Measurements from ENCODE around the gene TMEM266.

Gene TMEM266

GRCh38 chr15:76235186-76235826 lies 175.5 kb downstream of the TMEM266 start:
- DNase-seq (ENCODE audit: low read depth, low spot score): no peak

- no peak for DNase-seq (ENCODE audit: low read depth, low spot score)
Measured at GRCh38 chr15:76236350-76236749, 176.6 kb downstream of the TMEM266 start.

- no peak for DNase-seq (ENCODE audit: low read depth, low spot score)
Measured at GRCh38 chr15:76239786-76240185, 180.0 kb downstream of the TMEM266 start.

GRCh38 chr15:76245072-76245610 lies 185.4 kb downstream of the TMEM266 start:
- DNase-seq (ENCODE audit: low read depth, low spot score): no peak

GRCh38 chr15:76251717-76252116 lies 191.9 kb downstream of the TMEM266 start:
- DNase-seq (ENCODE audit: low read depth, low spot score): no peak

- no peak for DNase-seq (ENCODE audit: low read depth, low spot score)
Measured at GRCh38 chr15:76252249-76252648, 192.5 kb downstream of the TMEM266 start.

- peak; percentile 45 for DNase-seq (ENCODE audit: low read depth, low spot score)
Measured at GRCh38 chr15:76253691-76254473, 194.1 kb downstream of the TMEM266 start.

All from iPS DF 19.7 (cell line).